HS-5 (cell line): ENCODE measurements around the gene COX14.
"Not testable (repeated sequence)": the region's sequence is repeated elsewhere in the genome, so short reads cannot be mapped to it uniquely, and the experiment has no call there.

ENCODE experiments used
- DNase-seq: peaks from one replicate; pipeline ENCODE4 v3.0.0-alpha.2; 2012; ENCODE audit warnings: low read depth

Gene COX14

GRCh38 chr12:50107416-50108268 lies 4.4 kb upstream of the COX14 start:
- DNase-seq: no peak

GRCh38 chr12:50109319-50109718 lies 2.7 kb upstream of the COX14 start:
- DNase-seq: no peak

GRCh38 chr12:50110127-50110761 lies 1.8 kb upstream of the COX14 start:
- DNase-seq: no peak

DNA sequence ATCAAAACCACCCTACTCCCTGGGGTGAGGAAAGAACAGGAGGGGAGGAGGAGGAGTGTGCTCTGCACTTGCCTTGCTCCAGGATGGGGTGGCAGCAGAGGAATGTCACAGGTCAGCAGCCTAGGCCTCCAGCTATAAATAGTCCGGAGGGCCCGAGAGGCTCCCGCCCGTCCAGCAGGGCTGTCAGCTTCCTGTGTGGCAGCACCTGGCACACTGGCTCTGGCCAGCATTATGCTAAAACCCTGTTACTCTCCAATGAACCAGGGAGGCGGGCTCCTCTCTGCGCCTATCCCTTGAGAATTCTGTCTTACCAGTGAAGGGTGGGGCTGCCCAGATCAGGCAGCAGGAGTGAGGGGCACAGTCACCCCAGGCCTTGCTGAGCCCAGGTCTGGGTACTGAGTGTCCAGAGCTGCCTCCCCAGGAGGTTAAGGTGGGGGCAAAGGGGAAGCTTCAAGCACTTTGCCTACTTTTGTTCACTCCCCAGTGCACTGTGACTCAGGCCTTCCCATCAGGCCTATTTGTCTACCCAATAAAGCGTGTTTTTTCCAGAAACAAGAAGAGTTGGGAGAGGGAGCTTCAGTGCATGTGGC lies 1.2 kb upstream of the COX14 start:
- no peak for DNase-seq

- no peak for DNase-seq
These were observed 692 bp upstream of the COX14 start for GRCh38 chr12:50111395-50111692.

- no peak for DNase-seq
These were observed 601 bp downstream of the COX14 start for GRCh38 chr12:50112456-50113218.

GRCh38 chr12:50117057-50117622 lies 5.1 kb downstream of the COX14 start:
- no peak for DNase-seq

DNA sequence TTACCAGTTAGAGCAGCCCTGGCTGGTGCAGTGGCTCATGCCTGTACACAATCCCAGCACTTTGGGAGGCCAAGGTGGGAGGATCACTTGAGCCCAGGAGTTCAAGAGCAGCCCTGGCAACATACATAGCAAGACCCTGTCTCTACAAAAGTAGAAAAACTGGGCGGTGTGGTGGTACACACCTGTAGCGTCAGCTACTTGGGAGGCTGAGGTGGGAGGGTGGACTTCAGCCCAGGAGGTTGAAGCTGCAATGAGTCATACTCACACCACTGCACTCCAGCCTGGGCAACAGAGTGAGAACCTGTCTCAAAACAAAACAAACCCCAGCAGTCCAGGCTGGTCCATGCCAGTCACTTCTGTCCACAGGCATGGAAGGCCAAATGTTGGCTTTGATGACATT lies 7.4 kb downstream of the COX14 start:
- DNase-seq: no peak

- DNase-seq: no peak
These were observed 8.5 kb downstream of the COX14 start for GRCh38 chr12:50120521-50120920.

DNA sequence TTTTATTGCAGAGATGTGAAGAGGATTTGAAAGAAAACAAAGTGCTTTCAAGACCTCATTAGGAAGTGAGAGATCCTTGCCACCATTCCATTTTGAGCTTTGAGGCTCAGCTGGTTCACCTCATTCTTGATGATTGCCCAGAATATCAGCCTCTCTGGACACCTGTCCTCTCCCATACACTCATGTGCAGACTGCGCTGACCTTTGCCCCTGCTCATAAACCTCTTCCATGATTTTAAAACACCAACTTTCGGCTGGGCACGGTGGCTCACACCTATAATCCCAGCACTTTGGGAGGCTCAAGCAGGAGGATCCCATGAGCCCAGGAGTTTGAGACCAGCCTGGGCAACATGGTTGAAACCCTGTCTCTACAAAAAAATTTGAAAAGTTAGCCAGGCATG lies 8.9 kb downstream of the COX14 start:
- no peak for DNase-seq

- DNase-seq: no peak
These were observed 9.6 kb downstream of the COX14 start for GRCh38 chr12:50121641-50122040.

DNA sequence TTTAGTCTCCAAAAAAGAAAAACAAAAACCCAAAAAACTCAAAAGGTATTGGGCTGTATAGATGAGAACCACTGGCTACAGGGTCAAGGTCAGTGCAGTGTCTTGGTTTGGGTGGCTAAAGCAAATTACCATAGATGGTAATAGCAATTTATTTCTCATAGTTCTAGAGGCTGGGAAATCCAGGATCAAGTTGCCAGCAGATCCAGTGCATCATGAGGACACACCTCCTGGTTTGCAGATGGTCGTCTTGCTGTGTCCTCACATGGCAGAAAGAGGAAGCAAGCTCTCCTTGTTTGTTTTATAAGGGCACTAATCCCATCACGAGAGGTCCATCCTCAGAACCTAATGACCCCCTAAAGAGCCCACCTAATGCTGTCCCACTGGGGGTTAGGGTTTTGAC lies 11.2 kb downstream of the COX14 start:
- no peak for DNase-seq

DNA sequence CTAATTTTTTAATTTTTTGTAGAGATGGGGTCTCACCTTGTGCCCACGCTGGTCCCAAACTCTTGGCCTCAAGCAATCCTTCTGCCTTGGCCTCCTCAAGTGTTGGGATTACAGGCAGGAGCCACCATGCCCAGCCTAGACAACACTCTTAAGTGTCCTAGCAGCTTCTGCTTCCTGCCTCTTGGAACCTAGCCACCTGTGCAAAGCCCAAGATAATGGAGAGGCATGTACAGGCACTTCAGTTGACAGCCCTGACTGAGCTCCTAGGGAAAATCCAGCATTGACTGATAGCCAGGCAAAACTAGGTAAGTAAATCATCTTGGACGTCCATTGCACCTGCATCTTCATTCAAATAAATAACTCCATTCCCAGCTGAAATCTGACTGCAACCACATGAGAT lies 15.5 kb downstream of the COX14 start:
- no peak for DNase-seq

DNA sequence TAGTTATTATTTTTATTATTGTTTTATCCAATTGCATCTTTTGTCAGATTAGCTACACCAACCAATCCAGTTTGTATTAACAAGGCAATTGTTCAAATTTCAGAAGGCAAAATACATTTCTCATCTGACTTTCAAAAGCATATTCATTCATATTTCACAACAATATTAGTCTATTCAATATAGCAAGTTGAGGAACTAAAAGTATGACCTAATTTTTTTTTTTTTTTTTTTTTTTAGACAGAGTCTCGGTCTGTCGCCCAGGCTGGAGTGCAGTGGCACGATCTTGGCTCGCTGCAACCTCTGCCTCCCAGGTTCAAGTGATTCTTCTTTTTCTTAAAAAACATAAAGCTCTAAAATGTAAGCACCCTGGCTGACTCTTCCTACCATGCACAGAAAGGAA lies 17.3 kb downstream of the COX14 start:
- DNase-seq: no peak

DNA sequence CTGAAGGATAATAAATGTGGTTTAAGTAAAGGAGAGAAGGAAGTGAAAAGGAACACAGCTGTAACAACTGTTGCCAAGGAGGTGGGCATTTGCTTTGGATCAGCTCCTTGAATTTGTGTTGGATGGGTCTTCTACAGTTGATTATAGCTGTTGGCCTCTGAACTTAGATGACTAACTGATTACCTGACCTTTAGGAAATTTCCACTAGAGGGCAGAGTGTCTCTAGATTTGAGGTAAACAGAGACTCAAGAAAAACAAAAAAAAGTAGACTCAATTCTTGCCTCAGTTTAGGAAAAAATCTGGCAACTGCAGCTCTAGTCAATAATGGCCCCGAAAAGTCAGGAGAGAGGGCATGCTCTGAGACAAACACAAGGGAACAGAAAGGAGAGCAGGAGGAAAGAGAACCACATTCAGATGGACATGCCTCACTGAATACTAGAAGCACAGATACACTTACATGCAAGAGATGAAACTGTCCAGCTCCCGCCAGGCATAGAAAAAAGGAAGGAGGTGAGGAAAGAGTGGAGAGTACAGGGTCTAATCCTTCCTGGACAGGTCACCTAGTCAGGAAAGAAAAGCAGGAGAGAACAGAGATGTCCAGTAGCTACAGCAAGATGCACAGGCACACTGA lies 20.6 kb downstream of the COX14 start:
- DNase-seq: no peak

GRCh38 chr12:50142993-50143392 lies 31.0 kb downstream of the COX14 start:
- DNase-seq: no peak

DNA sequence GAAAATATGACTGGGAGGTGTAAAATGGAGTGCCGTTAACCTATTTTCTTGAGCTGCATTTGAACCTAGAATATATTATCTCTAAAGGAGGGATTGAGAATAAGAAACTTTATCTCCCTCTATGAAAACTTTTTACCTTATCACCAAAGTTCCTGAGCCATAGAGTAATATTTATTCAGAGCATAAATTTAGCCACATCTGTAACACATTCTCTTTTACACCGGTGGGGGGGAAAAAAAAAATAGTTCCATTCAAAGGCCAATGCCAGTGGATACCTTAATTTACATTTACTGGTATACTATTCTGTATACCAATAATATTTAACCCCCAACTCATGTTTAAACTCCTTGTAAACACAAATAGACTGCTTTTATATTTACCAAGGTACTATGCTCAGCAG lies 33.4 kb downstream of the COX14 start:
- DNase-seq: no peak

DNA sequence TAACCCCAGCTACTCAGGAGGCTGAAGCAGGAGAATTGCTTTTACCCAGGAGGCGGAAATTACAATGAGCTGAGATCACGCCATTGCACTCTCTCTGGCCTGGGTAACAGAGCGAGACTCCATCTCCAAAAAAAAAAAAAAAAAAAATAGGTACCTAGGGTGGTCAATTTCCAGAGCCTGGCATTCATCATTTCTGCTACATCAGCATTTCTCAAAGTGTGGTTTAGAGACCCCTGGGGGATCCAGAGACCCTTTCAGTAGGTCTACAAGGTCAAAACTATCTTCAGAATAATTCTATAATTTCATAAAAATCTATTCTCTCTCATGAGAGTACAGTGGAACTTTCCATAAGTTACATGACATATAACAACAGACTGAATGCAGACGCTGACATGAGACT lies 35.2 kb downstream of the COX14 start:
- DNase-seq: no peak

DNA sequence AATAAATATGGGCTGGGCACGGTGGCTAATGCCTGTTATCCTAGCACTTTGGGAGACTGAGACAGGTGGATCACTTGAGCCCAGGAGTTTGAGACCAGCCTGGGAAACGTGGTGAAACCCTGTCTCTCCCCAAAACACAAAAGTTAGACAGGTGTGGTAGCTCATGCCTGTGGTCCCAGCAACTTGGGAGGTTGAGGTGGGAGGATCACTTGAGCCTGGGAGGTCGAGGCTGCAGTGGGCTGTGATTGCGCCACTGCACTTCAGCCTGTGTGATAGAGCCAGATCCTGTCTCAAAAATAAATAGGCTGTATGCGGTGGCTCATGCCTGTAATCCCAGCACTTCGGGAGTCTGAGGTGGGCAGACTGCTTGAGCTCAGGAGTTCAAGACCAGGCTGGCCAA lies 36.0 kb downstream of the COX14 start:
- DNase-seq: not testable (repeated sequence)

- no peak for DNase-seq
These were observed 37.3 kb downstream of the COX14 start for GRCh38 chr12:50149311-50149710.

DNA sequence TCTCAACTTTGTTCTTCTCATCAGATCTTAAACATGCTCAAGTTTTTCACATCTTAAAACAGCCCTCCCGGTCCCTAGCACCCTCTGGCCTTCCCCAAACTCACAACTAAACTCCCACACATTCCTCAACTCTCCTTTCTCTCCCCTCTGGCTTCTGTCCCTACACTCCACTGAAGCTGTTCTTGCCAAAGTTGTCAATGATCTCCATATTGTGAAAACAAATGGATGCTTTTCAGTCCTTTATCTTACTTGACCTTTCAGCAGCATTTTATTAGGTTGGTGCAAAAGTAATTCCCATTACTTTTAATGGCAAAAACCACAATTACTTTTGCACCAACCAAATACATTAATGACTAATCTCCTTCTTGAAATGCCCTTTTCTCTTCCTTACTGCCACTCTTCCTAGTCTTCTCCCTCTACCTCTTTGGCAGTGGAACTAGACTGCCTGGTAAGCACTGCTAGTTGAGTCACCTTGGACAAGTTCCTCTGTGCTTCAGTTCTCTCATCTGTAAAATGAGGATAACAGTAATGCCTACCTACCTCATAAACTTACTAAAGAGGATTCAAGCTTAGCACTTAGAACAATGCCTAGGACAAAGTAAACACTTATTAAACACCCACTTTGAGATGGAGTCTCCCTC lies 39.1 kb downstream of the COX14 start:
- DNase-seq: no peak
